A549 (cell line): ENCODE measurements around the gene TACC3. TPM values are rescaled to one million over a fixed set of nuclear protein-coding genes. Genes with fewer than 3 reads are reported as not detected.

ENCODE experiments used
- ATAC-seq, 2 experiments: fragments of 200-7000 bp in 1 of 2; fragments of >200 bp in 1 of 2; cut with Nextera tagmentation in 1 of 2; cut with Tn5 transposase in 1 of 2; 3 replicates each; pipeline versions ENCODE4 v1.8.0 to v1.9.1; 2018 to 2020; ENCODE audit warnings: mild to moderate bottlenecking in 1 of 2, moderate library complexity in 1 of 2
- CTCF ChIA-PET: fragments of 300-600 bp; sonication (Branson Sonifier 250); formaldehyde crosslinking; extraction: SDS; loops from one replicate; lab custom pipeline; 2021; ENCODE audit warnings: antibody characterized with exemption, inconsistent platforms; lab: Yijun Ruan, JAX
- POLR2A ChIA-PET: fragments of 350-600 bp; formaldehyde crosslinking; extraction: SDS; loops from one replicate; lab custom pipeline; 2021; ENCODE audit warnings: antibody characterized with exemption, inconsistent platforms; lab: Yijun Ruan, JAX
- DNase-seq, 2 experiments: peaks; one replicate each; pipeline versions ENCODE4 v3.0.0 to v3.0.0-alpha.2; 2011 to 2016; ENCODE audit warnings: low read depth in 1 of 2, low spot score in 1 of 2
- FAIRE-seq: peaks from 2 replicates; lab custom pipeline; 2011; peaks lifted over from hg19 to GRCh38; lab: Jason Lieb, UNC
- H3K27ac ChIP-seq, 2 experiments: fragments of >200 bp; sonication (Bioruptor Twin); formaldehyde crosslinking; 3 replicates each; pipeline ENCODE4 v1.5.1; 2016 to 2017
- H3K4me1 ChIP-seq: fragments of >200 bp; sonication (Bioruptor Twin); formaldehyde crosslinking; 3 replicates; pipeline ENCODE4 v1.6.1; 2016
- H3K4me2 ChIP-seq: fragments of >200 bp; sonication (Bioruptor Twin); formaldehyde crosslinking; 3 replicates; pipeline ENCODE4 v1.6.1; 2016
- H3K4me3 ChIP-seq: fragments of >200 bp; sonication (Bioruptor Twin); formaldehyde crosslinking; 3 replicates; pipeline ENCODE4 v1.5.1; 2016
- H3K9me3 ChIP-seq: fragments of >200 bp; sonication (Bioruptor Twin); formaldehyde crosslinking; 3 replicates; pipeline ENCODE4 v1.6.1; 2016
- BHLHE40 ChIP-seq: IDR thresholded peaks from 2 replicates; pipeline ENCODE4 v1.6.1; 2012; ENCODE audit warnings: low read depth, low read length, inconsistent platforms
- CBX8 ChIP-seq: fragments of 200-600 bp; sonication (generic); IDR thresholded peaks from 2 replicates; pipeline ENCODE4 v1.6.1; 2016
- CEBPB ChIP-seq, 2 experiments: fragments of >200 bp in 1 of 2; sonication (Bioruptor Twin) in 1 of 2; formaldehyde crosslinking in 1 of 2; IDR thresholded peaks; 2 replicates each; pipeline ENCODE4 v1.6.1; 2012 to 2016
- CHD2 ChIP-seq: fragments of 150-350 bp; IDR thresholded peaks from 2 replicates; pipeline ENCODE4 v1.6.1; 2014; ENCODE audit warnings: low read length; ENCODE audit not compliant: partially characterized antibody
- CHD4 ChIP-seq: fragments of 200-600 bp; sonication (generic); IDR thresholded peaks from 2 replicates; pipeline ENCODE4 v1.6.1; 2016; ENCODE audit warnings: antibody characterized with exemption, mild to moderate bottlenecking, borderline replicate concordance
- EHF ChIP-seq: fragments of 250-450 bp; sonication (Bioruptor Pico); IDR thresholded peaks from 2 replicates; pipeline ENCODE4 v1.5.0; 2020; ENCODE audit warnings: mild to moderate bottlenecking
- EHMT2 ChIP-seq: fragments of 200-600 bp; sonication (generic); IDR thresholded peaks from 2 replicates; pipeline ENCODE4 v1.6.1; 2016; ENCODE audit warnings: antibody characterized with exemption, low read depth, mild to moderate bottlenecking, moderate library complexity
- EP300 ChIP-seq, 2 experiments: fragments of >200 bp; sonication (Bioruptor Twin); formaldehyde crosslinking; IDR thresholded peaks; 2 replicates in 1 of 2; 3 replicates in 1 of 2; pipeline ENCODE4 v1.6.1; 2016 to 2017
- FOSB ChIP-seq: fragments of 250-450 bp; sonication (Bioruptor Pico); IDR thresholded peaks from 2 replicates; pipeline ENCODE4 v1.5.0; 2020; ENCODE audit warnings: mild to moderate bottlenecking, moderate library complexity
- FOSL2 ChIP-seq, 2 experiments: fragments of 450-650 bp in 1 of 2; fragments of >200 bp in 1 of 2; sonication (Bioruptor Twin) in 1 of 2; formaldehyde crosslinking; IDR thresholded peaks; 2 replicates each; pipeline versions ENCODE4 v1.5.0 to v1.6.1; 2016 to 2020; ENCODE audit warnings: mild to moderate bottlenecking in 1 of 2, moderate library complexity in 1 of 2
- GATA3 ChIP-seq: IDR thresholded peaks from 2 replicates; pipeline ENCODE4 v1.6.1; 2012; ENCODE audit warnings: borderline replicate concordance
- HDAC2 ChIP-seq: fragments of 200-600 bp; sonication (generic); IDR thresholded peaks from 2 replicates; pipeline ENCODE4 v1.6.1; 2016
- HOXB5 ChIP-seq: fragments of 250-450 bp; sonication (Bioruptor Pico); IDR thresholded peaks from 2 replicates; pipeline ENCODE4 v1.5.0; 2020; ENCODE audit warnings: mild to moderate bottlenecking, moderate library complexity
- JUN ChIP-seq, 2 experiments: fragments of >200 bp; sonication (Bioruptor Twin); formaldehyde crosslinking; IDR thresholded peaks; 2 replicates in 1 of 2; 3 replicates in 1 of 2; pipeline ENCODE4 v1.6.1; 2016 to 2017
- KDM1A ChIP-seq: fragments of 200-600 bp; sonication (generic); IDR thresholded peaks from 2 replicates; pipeline ENCODE4 v1.6.1; 2016; ENCODE audit warnings: low read depth, mild to moderate bottlenecking
- MAFK ChIP-seq: fragments of 450-650 bp; IDR thresholded peaks from 2 replicates; pipeline ENCODE4 v1.6.1; 2014; ENCODE audit not compliant: partially characterized antibody
- MAZ ChIP-seq: fragments of 150-350 bp; IDR thresholded peaks from 2 replicates; pipeline ENCODE4 v1.6.1; 2014; ENCODE audit warnings: antibody characterized with exemption, low read depth, low read length, borderline replicate concordance
- NFE2L2 ChIP-seq: fragments of 150-350 bp; conservative IDR thresholded peaks from 2 replicates; pipeline ENCODE4 v1.6.1; 2014; ENCODE audit warnings: low read length
- NPAS2 ChIP-seq: fragments of 250-450 bp; sonication (Bioruptor Pico); IDR thresholded peaks from 2 replicates; pipeline ENCODE4 v1.8.0; 2022; ENCODE audit warnings: mild to moderate bottlenecking, moderate library complexity, borderline replicate concordance
- PHF8 ChIP-seq: fragments of 200-600 bp; sonication (generic); IDR thresholded peaks from 2 replicates; pipeline ENCODE4 v1.6.1; 2016; ENCODE audit warnings: low read depth, mild to moderate bottlenecking, antibody characterized with exemption, moderate library complexity, borderline replicate concordance
- POLR2A ChIP-seq: IDR thresholded peaks from 2 replicates; pipeline ENCODE4 v1.6.1; 2012; ENCODE audit warnings: mild to moderate bottlenecking, low read length
- POLR2AphosphoS2 ChIP-seq: conservative IDR thresholded peaks from 2 replicates; pipeline ENCODE4 v1.6.1; 2012; ENCODE audit warnings: low read length, improper control_type of control experiment, inconsistent platforms
- RFX5 ChIP-seq: fragments of 450-650 bp; IDR thresholded peaks from 2 replicates; pipeline ENCODE4 v1.7.1; 2014; ENCODE audit warnings: antibody characterized with exemption, mild to moderate bottlenecking, moderate library complexity
- RNF2 ChIP-seq: fragments of 200-600 bp; sonication (generic); IDR thresholded peaks from 2 replicates; pipeline ENCODE4 v1.6.1; 2016; ENCODE audit warnings: low read depth, mild to moderate bottlenecking, antibody characterized with exemption, moderate library complexity, borderline replicate concordance
- SREBF2 ChIP-seq: fragments of 450-650 bp; IDR thresholded peaks from 2 replicates; pipeline ENCODE4 v1.6.1; 2014; ENCODE audit warnings: mild to moderate bottlenecking, moderate library complexity
- ZC3H11A ChIP-seq: fragments of 450-650 bp; IDR thresholded peaks from 2 replicates; pipeline ENCODE4 v1.6.1; 2014; ENCODE audit warnings: antibody characterized with exemption, mild to moderate bottlenecking
- ZFP36 ChIP-seq: fragments of 450-650 bp; IDR thresholded peaks from 2 replicates; pipeline ENCODE4 v1.6.1; 2014; ENCODE audit warnings: borderline replicate concordance; ENCODE audit not compliant: partially characterized antibody
- WGBS: methylation state at CpG from one replicate; pipeline ENCODE4 v1.1.6; 2017; ENCODE audit errors: missing lambda C conversion rate; 5-methylcytosine and 5-hydroxymethylcytosine counted together
- polyA plus RNA-seq, 4 experiments: library from polyadenylated mRNA; depleted of rRNA in 3 of 4; stranded (reverse); fragments of >200 nt; fragmentation: RNase III in 1 of 4; extraction: RNeasy Plus Mini Kit Qiagen cat#74134 plus additional on column Dnase treatment in 1 of 4; gene quantifications; 2 replicates in 3 of 4; 3 replicates in 1 of 4; pipeline ENCODE4 v1.2.3, GENCODE V29; 2011 to 2017
- TF ChIP-seq, protein P1 (sequence below): fragments of 250-450 bp; sonication (Bioruptor Pico); IDR thresholded peaks from 2 replicates; pipeline ENCODE4 v1.5.0; 2020; ENCODE audit warnings: low read depth, mild to moderate bottlenecking, moderate library complexity
- TF ChIP-seq, protein P2 (sequence below): fragments of 450-650 bp; IDR thresholded peaks from 2 replicates; pipeline ENCODE4 v1.6.1; 2014; ENCODE audit warnings: antibody characterized with exemption
- TF ChIP-seq, protein P3 (sequence below): fragments of >200 bp; sonication (Bioruptor Twin); formaldehyde crosslinking; IDR thresholded peaks from 3 replicates; pipeline ENCODE4 v1.5.1; 2016
- TF ChIP-seq, protein P4 (sequence below): fragments of >200 bp; sonication (Bioruptor Twin); formaldehyde crosslinking; IDR thresholded peaks from 2 replicates; pipeline ENCODE4 v1.6.1; 2016
- TF ChIP-seq, protein P5 (sequence below): fragments of 150-350 bp; IDR thresholded peaks from 2 replicates; pipeline ENCODE4 v1.6.1; 2014; ENCODE audit warnings: low read depth, mild to moderate bottlenecking, low read length
- TF ChIP-seq, protein P6 (sequence below): IDR thresholded peaks from 2 replicates; pipeline ENCODE4 v1.6.1; 2012

Gene TACC3
- polyA plus RNA-seq, 2 of the 4 experiments (the other 2 are of a cell fraction), result 25.9 to 70.6 TPM

DNA sequence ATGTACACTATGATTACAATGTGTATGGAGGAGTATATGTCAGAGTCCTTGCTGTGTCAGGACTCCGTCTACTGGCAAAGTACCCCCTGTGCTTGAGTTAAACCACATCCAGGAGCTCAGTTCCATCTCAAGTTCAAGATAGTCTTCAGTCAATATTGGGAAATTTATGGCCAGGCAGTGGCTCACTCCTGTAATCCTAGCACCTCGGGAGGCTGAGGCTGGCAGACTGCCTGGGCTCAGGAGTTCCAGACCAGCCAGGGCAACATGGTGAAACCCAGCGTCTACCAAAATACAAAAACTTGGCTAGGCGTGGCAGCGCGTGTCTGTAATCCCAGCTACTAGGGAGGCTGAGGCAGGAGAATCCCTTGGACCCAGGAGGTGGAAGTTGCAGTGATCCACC is 15.0 kb upstream of the TACC3 start:
- Histone ChIP-seq H3K4me2 (no peak overlapping the region), H3K4me1 (peaks cover 25% of the 10 kb centered on the region; the same call in 2 of the 3 replicates), H3K4me3 (no peak overlapping the region), H3K27ac (no peak overlapping the region), H3K9me3 (no peaks in the 10 kb centered on the region)
- ATAC-seq (no peak), DNase-seq (no peak), FAIRE-seq (no peak)
- ChIA-PET POLR2A (no interaction called here), CTCF (interaction anchor here (4.3 kb wide), 1 partner anchor 13 kb away, joined by 39 read pairs; no protein-coding TSS in a partner anchor)
- 78% methylated on average over 6 of the region's 6 CpGs for WGBS
- TF ChIP-seq NPAS2 (CRISPR knock-in tag), result no peak
- no peak for TF ChIP-seq POLR2A
- no peak for TF ChIP-seq JUN (IDR thresholded peaks at IDR 0.05)
- TF ChIP-seq, protein P1, sequence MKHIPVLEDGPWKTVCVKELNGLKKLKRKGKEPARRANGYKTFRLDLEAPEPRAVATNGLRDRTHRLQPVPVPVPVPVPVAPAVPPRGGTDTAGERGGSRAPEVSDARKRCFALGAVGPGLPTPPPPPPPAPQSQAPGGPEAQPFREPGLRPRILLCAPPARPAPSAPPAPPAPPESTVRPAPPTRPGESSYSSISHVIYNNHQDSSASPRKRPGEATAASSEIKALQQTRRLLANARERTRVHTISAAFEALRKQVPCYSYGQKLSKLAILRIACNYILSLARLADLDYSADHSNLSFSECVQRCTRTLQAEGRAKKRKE (CRISPR knock-in tag), result no peak
- TF ChIP-seq CHD2, result no peak
- TF ChIP-seq POLR2AphosphoS2, result no peak
- TF ChIP-seq CEBPB (IDR thresholded peaks at IDR 0.05), result no peak
- no peak for TF ChIP-seq FOSL2 (IDR thresholded peaks at IDR 0.05)
- no peak for TF ChIP-seq FOSL2 (CRISPR knock-in tag; IDR thresholded peaks at IDR 0.05)
- TF ChIP-seq, protein P2, sequence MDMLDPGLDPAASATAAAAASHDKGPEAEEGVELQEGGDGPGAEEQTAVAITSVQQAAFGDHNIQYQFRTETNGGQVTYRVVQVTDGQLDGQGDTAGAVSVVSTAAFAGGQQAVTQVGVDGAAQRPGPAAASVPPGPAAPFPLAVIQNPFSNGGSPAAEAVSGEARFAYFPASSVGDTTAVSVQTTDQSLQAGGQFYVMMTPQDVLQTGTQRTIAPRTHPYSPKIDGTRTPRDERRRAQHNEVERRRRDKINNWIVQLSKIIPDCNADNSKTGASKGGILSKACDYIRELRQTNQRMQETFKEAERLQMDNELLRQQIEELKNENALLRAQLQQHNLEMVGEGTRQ, result no peak
- TF ChIP-seq KDM1A, result no peak
- TF ChIP-seq, protein P3, sequence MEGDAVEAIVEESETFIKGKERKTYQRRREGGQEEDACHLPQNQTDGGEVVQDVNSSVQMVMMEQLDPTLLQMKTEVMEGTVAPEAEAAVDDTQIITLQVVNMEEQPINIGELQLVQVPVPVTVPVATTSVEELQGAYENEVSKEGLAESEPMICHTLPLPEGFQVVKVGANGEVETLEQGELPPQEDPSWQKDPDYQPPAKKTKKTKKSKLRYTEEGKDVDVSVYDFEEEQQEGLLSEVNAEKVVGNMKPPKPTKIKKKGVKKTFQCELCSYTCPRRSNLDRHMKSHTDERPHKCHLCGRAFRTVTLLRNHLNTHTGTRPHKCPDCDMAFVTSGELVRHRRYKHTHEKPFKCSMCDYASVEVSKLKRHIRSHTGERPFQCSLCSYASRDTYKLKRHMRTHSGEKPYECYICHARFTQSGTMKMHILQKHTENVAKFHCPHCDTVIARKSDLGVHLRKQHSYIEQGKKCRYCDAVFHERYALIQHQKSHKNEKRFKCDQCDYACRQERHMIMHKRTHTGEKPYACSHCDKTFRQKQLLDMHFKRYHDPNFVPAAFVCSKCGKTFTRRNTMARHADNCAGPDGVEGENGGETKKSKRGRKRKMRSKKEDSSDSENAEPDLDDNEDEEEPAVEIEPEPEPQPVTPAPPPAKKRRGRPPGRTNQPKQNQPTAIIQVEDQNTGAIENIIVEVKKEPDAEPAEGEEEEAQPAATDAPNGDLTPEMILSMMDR, result no peak
- no peak for TF ChIP-seq MAZ
- no peak for TF ChIP-seq CHD4
- no peak for TF ChIP-seq ZC3H11A
- no peak for TF ChIP-seq HDAC2

DNA sequence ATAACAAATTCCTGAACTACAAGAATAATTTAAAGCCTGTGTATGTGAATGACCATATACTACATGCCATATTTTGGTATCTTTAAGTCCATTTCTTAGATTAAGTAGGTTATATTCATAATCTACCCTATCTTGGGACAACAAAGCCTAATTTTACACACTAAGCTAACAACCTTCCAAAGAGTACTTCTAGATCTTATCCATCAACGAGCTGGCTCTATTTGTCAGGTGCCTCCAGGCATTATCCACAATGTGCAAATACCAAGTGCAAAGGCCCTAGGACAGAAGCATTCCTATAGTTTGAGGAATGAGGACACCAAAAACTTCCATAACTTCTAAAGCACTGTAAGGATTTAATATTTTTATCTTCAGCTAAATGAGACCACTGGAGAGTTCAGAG is 12.7 kb upstream of the TACC3 start:
- DNase-seq, result no peak
- Histone ChIP-seq H3K4me1 (peaks cover 26% of the 10 kb centered on the region; the same call in 2 of the 3 replicates), H3K9me3 (no peaks in the 10 kb centered on the region), H3K4me2 (no peak overlapping the region), H3K27ac (no peak overlapping the region), H3K4me3 (no peak overlapping the region)
- ChIA-PET POLR2A (no interaction called here), CTCF (interaction anchor here (1.5 to 3.4 kb wide), 2 partner anchors 15 to 21 kb away, joined by 6 to 16 read pairs; no protein-coding TSS in a partner anchor)
- 20% methylated on average over 1 of the region's 1 CpG for WGBS
- no peak for FAIRE-seq
- no peak for ATAC-seq
- TF ChIP-seq EP300 (IDR thresholded peaks at IDR 0.05), result no peak
- TF ChIP-seq, protein P4, sequence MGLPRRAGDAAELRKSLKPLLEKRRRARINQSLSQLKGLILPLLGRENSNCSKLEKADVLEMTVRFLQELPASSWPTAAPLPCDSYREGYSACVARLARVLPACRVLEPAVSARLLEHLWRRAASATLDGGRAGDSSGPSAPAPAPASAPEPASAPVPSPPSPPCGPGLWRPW, result no peak
- TF ChIP-seq, protein P5, sequence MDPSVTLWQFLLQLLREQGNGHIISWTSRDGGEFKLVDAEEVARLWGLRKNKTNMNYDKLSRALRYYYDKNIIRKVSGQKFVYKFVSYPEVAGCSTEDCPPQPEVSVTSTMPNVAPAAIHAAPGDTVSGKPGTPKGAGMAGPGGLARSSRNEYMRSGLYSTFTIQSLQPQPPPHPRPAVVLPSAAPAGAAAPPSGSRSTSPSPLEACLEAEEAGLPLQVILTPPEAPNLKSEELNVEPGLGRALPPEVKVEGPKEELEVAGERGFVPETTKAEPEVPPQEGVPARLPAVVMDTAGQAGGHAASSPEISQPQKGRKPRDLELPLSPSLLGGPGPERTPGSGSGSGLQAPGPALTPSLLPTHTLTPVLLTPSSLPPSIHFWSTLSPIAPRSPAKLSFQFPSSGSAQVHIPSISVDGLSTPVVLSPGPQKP, result no peak
- no peak for TF ChIP-seq FOSB (CRISPR knock-in tag)
- no peak for TF ChIP-seq MAFK
- TF ChIP-seq SREBF2, result no peak
- TF ChIP-seq EHMT2, result no peak
- TF ChIP-seq EHF (CRISPR knock-in tag), result no peak
- TF ChIP-seq, protein P1 (CRISPR knock-in tag), result no peak
- no peak for TF ChIP-seq NFE2L2
- TF ChIP-seq PHF8, result no peak
- TF ChIP-seq ZFP36, result no peak
- no peak for TF ChIP-seq HOXB5
- no peak for TF ChIP-seq GATA3
- TF ChIP-seq, protein P6, sequence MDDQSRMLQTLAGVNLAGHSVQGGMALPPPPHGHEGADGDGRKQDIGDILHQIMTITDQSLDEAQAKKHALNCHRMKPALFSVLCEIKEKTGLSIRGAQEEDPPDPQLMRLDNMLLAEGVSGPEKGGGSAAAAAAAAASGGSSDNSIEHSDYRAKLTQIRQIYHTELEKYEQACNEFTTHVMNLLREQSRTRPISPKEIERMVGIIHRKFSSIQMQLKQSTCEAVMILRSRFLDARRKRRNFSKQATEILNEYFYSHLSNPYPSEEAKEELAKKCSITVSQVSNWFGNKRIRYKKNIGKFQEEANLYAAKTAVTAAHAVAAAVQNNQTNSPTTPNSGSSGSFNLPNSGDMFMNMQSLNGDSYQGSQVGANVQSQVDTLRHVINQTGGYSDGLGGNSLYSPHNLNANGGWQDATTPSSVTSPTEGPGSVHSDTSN, result no peak
- TF ChIP-seq RFX5, result no peak
- TF ChIP-seq RNF2, result no peak
- TF ChIP-seq BHLHE40, result no peak
- no peak for TF ChIP-seq CBX8
